Gastrocnemius medialis (tissue), 4 donors: ENCODE measurements around the gene CYTH1. TPM values are rescaled to one million over a fixed set of nuclear protein-coding genes. Genes with fewer than 3 reads are reported as not detected.

Source experiments
- ATAC-seq, 2 donors: fragments of 150-250 bp; one replicate each; pipeline ENCODE4 v1.9.1; 2016
- DNase-seq, 2 donors: peaks; one replicate each; pipeline ENCODE4 v3.0.0-alpha.2; 2019
- H3K27ac ChIP-seq, 4 donors: fragments of 200-600 bp; sonication (generic); 1 replicate in 1 of 4; 2 replicates in 3 of 4; pipeline ENCODE4 v1.5.1; 2016 to 2018; ENCODE audit warnings: mild to moderate bottlenecking in 2 of 4, moderate library complexity in 1 of 4
- H3K27me3 ChIP-seq, 3 donors: fragments of 200-600 bp; sonication (generic) in 2 of 3; 1 replicate in 1 of 3; 2 replicates in 2 of 3; pipeline versions ENCODE4 v1.5.1 to v1.6.0; 2016 to 2019; ENCODE audit warnings: mild to moderate bottlenecking in 1 of 3, moderate library complexity in 1 of 3
- H3K36me3 ChIP-seq, 2 donors: fragments of 200-600 bp; sonication (generic) in 1 of 2; one replicate each; pipeline ENCODE4 v1.5.1; 2017 to 2018
- H3K4me1 ChIP-seq, 2 donors: fragments of 200-600 bp; sonication (generic) in 1 of 2; one replicate each; pipeline ENCODE4 v1.5.1; 2016 to 2017; ENCODE audit warnings: mild to moderate bottlenecking in 2 of 2
- H3K4me3 ChIP-seq, 4 donors: fragments of 200-600 bp; sonication (generic) in 3 of 4; 1 replicate in 1 of 4; 2 replicates in 3 of 4; pipeline ENCODE4 v1.5.1; 2016 to 2019; ENCODE audit warnings: mild to moderate bottlenecking in 2 of 4
- H3K9me3 ChIP-seq, 3 donors: fragments of 200-600 bp; sonication (generic) in 2 of 3; 1 replicate in 1 of 3; 2 replicates in 2 of 3; pipeline ENCODE4 v1.5.1; 2016 to 2019
- CTCF ChIP-seq, 5 experiments: fragments of 450-650 bp in 3 of 5; fragments of 200-600 bp in 2 of 5; sonication (generic) in 2 of 5; IDR thresholded peaks in 4 of 5; conservative IDR thresholded peaks in 1 of 5; 1 replicate in 4 of 5; 2 replicates in 1 of 5; pipeline ENCODE4 v1.5.1; 2016 to 2019; ENCODE audit warnings: antibody characterized with exemption in 5 of 5, mild to moderate bottlenecking in 3 of 5, moderate library complexity in 3 of 5
- POLR2A ChIP-seq, 2 donors: fragments of 450-650 bp; IDR thresholded peaks; one replicate each; pipeline ENCODE4 v1.6.1; 2017; ENCODE audit warnings: antibody characterized with exemption in 2 of 2, mild to moderate bottlenecking in 2 of 2, moderate library complexity in 2 of 2
- in situ Hi-C, 4 donors: fragments of 200-750 bp; cut with MboI; loops; one replicate each; pipeline versions ENCODE4 v1.15.0 to v1.8.0; 2017; ENCODE audit warnings: low sequenced_read_pairs in 4 of 4
- intact Hi-C: fragments of 100-400 bp; cut with DNase I; formaldehyde crosslinking; loops from one replicate; pipeline ENCODE4 v1.15.1; 2023; ENCODE audit warnings: low total_unique reads
- total RNA-seq, 4 donors: library from RNA; depleted of rRNA; stranded (reverse); fragments of >200 nt; gene quantifications; one replicate each; pipeline versions ENCODE4 v1.1.0 to v1.2.3, GENCODE V29; 2016

CYTH1 gene
- total RNA-seq, 4 donors from 2014 or later: 24.7 to 43.7 (median 32.4) TPM

- intact Hi-C loops (no loop called here), in situ Hi-C loops (no loop called here)
- ATAC-seq (no peak), DNase-seq (no peak)
- TF ChIP-seq POLR2A (IDR thresholded peaks at IDR 0.05) (no peak), CTCF (IDR thresholded peaks at IDR 0.05 in 4 of 5, conservative IDR thresholded peaks at IDR 0.05 in 1 of 5) (no peak)
- H3K9me3 ChIP-seq: no peaks in the 10 kb centered on the region
- H3K36me3 ChIP-seq: no peaks in the 10 kb centered on the region
- H3K27me3 ChIP-seq: no peaks in the 10 kb centered on the region
- no peak overlapping the region for H3K27ac ChIP-seq
- H3K4me3 ChIP-seq: no peak overlapping the region
- H3K4me1 ChIP-seq: peaks cover 29 to 38% of the 10 kb centered on the region in 2 donors
Measured at GRCh38 chr17:78669256-78669974, 112.7 kb downstream of the CYTH1 start.

DNA sequence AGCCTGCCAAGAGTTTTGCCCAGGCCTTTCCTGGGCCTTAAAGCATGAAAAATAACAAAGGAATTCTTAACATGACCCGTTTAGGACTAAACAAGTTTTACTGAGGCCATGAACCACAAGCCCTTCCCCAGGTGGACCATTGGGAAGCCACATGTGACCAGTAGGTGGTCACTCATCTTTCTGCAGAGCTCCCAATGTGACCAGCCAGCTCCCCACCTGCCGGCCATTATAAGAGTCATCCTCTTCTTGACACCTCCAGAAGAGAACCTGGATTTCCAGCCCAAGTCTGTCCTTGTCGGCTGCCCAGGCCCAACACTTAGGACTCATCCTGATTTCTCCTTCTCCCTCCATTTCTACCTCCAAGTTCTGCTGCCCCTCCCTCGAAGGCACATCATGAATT lies 113.2 kb downstream of the CYTH1 start:
- Histone ChIP-seq H3K36me3 (no peaks in the 10 kb centered on the region), H3K4me1 (peaks cover 24 to 32% of the 10 kb centered on the region in 2 donors), H3K4me3 (no peak overlapping the region), H3K27ac (no peak overlapping the region), H3K27me3 (no peaks in the 10 kb centered on the region), H3K9me3 (no peaks in the 10 kb centered on the region)
- in situ Hi-C loops: no loop called here
- peak in 1 of 2 donors; percentile 5 for DNase-seq
- ATAC-seq: no peak
- TF ChIP-seq POLR2A (IDR thresholded peaks at IDR 0.05) (no peak), CTCF (IDR thresholded peaks at IDR 0.05 in 4 of 5, conservative IDR thresholded peaks at IDR 0.05 in 1 of 5) (no peak)
- intact Hi-C loops: no loop called here

- Histone ChIP-seq H3K9me3 (no peaks in the 10 kb centered on the region), H3K4me1 (peaks cover 15 to 24% of the 10 kb centered on the region in 2 donors), H3K36me3 (no peaks in the 10 kb centered on the region), H3K27ac (no peak overlapping the region), H3K4me3 (no peak overlapping the region), H3K27me3 (no peaks in the 10 kb centered on the region)
- TF ChIP-seq CTCF (IDR thresholded peaks at IDR 0.05 in 4 of 5, conservative IDR thresholded peaks at IDR 0.05 in 1 of 5) (no peak), POLR2A (IDR thresholded peaks at IDR 0.05) (no peak)
- in situ Hi-C loops (no loop called here), intact Hi-C loops (no loop called here)
- ATAC-seq (no peak), DNase-seq (no peak)
Measured at GRCh38 chr17:78667741-78668640, 114.1 kb downstream of the CYTH1 start.

DNA sequence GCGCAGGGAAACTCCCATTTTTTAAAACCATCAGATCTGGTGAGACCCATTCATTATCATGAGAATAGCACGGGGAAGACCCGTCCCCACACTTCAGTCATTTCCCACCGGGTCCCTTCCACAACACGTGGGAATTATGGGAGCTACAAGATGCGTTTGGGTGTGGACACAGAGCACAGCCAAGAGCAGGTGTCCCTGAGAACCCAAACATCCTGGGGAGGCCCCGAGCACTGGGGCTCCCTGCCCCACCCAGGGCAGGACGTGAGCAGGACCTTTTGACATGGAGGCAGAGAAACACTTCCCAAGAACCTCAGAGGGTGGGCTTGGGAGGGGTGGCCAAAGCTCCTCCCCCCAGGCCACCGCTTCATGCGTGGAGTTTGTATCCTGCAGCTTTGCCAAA lies 115.0 kb downstream of the CYTH1 start:
- Histone ChIP-seq H3K9me3 (no peaks in the 10 kb centered on the region), H3K27ac (peak overlapping the region in 1 of 4 donors; percentile 28), H3K4me3 (no peak overlapping the region), H3K27me3 (no peaks in the 10 kb centered on the region), H3K4me1 (peaks cover 6 to 15% of the 10 kb centered on the region in 2 donors), H3K36me3 (no peaks in the 10 kb centered on the region)
- no peak for ATAC-seq
- intact Hi-C loops (no loop called here), in situ Hi-C loops (no loop called here)
- TF ChIP-seq POLR2A (IDR thresholded peaks at IDR 0.05): no peak
- TF ChIP-seq CTCF (IDR thresholded peaks at IDR 0.05 in 4 of 5, conservative IDR thresholded peaks at IDR 0.05 in 1 of 5): no peak
- no peak for DNase-seq
